Glutamatergic neuron (in vitro differentiated cells): Measurements from ENCODE around the gene NAA10. TPM values are rescaled to one million over a fixed set of nuclear protein-coding genes. Genes with fewer than 3 reads are reported as not detected.

Experiments used
- DNase-seq: peaks from one replicate; pipeline ENCODE4 v3.0.0; 2022
- H3K27ac Mint-ChIP-seq: one replicate; pipeline ENCODE4 v1.8.0; 2020; ENCODE audit warnings: mild to moderate bottlenecking, mixed read lengths, inconsistent platforms; ENCODE audit not compliant: unreplicated experiment
- H3K27me3 Mint-ChIP-seq: one replicate; pipeline ENCODE4 v1.8.0; 2020; ENCODE audit warnings: mild to moderate bottlenecking, moderate library complexity, mixed read lengths, inconsistent platforms; ENCODE audit not compliant: unreplicated experiment
- H3K36me3 Mint-ChIP-seq: one replicate; pipeline ENCODE4 v1.8.0; 2020; ENCODE audit warnings: mild to moderate bottlenecking, mixed read lengths, inconsistent platforms; ENCODE audit not compliant: unreplicated experiment
- H3K4me1 Mint-ChIP-seq: one replicate; pipeline ENCODE4 v1.8.0; 2020; ENCODE audit warnings: mild to moderate bottlenecking, low read depth, mixed read lengths, inconsistent platforms; ENCODE audit not compliant: unreplicated experiment
- H3K4me3 Mint-ChIP-seq: one replicate; pipeline ENCODE4 v1.8.0; 2020; ENCODE audit warnings: mild to moderate bottlenecking, mixed read lengths, inconsistent platforms; ENCODE audit not compliant: unreplicated experiment
- H3K9me3 Mint-ChIP-seq: one replicate; pipeline ENCODE4 v1.8.0; 2020; ENCODE audit warnings: mild to moderate bottlenecking, moderate library complexity, mixed read lengths, inconsistent platforms; ENCODE audit not compliant: unreplicated experiment
- total RNA-seq: library from RNA; stranded (reverse); fragmentation: NEBNext Ultra II Directional; extraction: Animal tissue kit (Norgen Biotek cat#: 25700); gene quantifications from one replicate; pipeline ENCODE4 v1.2.1, GENCODE V29; 2021; ENCODE audit not compliant: unreplicated experiment
- TF ChIP-seq, protein P1 (sequence below): fragments of 200-600 bp; sonication (generic); IDR thresholded peaks from one replicate; pipeline ENCODE4 v1.5.0; 2021; ENCODE audit not compliant: partially characterized antibody, unreplicated experiment

The NAA10 gene
- total RNA-seq, 1 donor from 2014 or later, result 129 TPM

DNA sequence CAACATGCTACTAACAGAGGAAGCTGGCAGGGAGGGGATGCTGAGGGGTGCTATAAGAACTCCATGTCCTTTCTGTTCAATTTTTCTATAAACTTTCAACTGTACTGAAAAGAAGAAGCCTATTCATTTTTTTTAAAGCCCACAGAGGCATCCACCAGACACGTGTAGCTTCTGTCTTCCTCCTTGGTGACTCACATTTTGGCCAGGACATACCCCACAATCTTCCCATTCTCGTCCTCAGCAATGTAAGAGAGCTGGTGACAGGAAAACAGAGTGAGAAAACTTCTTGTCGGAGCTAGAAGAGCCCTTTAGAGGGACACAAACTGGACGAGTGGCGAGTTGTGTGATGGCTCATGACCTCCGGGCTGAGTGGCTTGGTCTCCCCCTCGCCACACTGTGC is 1.1 kb downstream of the NAA10 start:
- peaks cover 1% of the 10 kb centered on the region for H3K9me3 Mint-ChIP-seq
- H3K27ac Mint-ChIP-seq, result peak overlapping the region; percentile 48
- TF ChIP-seq, protein P1, sequence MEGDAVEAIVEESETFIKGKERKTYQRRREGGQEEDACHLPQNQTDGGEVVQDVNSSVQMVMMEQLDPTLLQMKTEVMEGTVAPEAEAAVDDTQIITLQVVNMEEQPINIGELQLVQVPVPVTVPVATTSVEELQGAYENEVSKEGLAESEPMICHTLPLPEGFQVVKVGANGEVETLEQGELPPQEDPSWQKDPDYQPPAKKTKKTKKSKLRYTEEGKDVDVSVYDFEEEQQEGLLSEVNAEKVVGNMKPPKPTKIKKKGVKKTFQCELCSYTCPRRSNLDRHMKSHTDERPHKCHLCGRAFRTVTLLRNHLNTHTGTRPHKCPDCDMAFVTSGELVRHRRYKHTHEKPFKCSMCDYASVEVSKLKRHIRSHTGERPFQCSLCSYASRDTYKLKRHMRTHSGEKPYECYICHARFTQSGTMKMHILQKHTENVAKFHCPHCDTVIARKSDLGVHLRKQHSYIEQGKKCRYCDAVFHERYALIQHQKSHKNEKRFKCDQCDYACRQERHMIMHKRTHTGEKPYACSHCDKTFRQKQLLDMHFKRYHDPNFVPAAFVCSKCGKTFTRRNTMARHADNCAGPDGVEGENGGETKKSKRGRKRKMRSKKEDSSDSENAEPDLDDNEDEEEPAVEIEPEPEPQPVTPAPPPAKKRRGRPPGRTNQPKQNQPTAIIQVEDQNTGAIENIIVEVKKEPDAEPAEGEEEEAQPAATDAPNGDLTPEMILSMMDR, result no peak
- no peaks in the 10 kb centered on the region for H3K36me3 Mint-ChIP-seq
- H3K4me3 Mint-ChIP-seq, result peak overlapping the region; percentile 84
- peaks cover 2% of the 10 kb centered on the region for H3K27me3 Mint-ChIP-seq
- peaks cover 2% of the 10 kb centered on the region for H3K4me1 Mint-ChIP-seq
- DNase-seq, result no peak

DNA sequence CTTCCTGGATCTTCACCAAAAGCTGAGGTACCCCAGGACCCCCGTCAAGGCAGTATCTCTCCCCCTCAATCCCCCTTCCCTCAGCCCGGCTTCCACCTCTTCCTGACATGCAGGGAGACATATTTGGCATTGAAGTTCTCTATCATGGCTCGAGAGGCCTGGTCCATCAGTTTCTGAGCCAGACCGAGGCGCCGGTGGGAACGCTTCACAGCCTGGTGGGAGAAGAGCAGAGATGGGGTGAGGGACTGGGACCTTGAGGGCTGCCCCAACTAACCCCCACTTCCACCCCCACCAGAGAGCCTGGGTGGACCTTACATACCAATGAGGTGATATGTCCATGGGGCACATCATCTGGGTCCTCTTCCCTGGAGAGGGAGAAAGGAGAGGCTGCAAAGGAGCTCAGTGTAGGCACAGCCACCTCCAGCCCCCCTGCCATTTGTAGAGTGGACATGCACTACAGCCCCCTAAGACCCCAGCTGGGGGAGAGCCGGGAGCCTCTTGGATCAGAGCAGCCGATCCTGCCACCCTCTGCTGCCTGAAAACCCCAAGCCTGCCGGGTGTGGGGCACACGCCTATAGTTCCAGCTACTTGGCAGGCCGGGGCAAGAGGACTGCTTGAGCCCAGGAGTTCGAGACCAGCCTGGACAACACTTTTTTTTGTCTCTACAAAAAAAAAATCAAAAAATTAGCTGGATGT is 2.5 kb downstream of the NAA10 start:
- Mint-ChIP-seq H3K27ac (no peak overlapping the region), H3K9me3 (peaks cover 2% of the 10 kb centered on the region), H3K4me3 (no peak overlapping the region), H3K27me3 (peaks cover 3% of the 10 kb centered on the region), H3K4me1 (peaks cover 2% of the 10 kb centered on the region), H3K36me3 (no peaks in the 10 kb centered on the region)
- no peak for DNase-seq
- TF ChIP-seq, protein P1, result no peak

DNA sequence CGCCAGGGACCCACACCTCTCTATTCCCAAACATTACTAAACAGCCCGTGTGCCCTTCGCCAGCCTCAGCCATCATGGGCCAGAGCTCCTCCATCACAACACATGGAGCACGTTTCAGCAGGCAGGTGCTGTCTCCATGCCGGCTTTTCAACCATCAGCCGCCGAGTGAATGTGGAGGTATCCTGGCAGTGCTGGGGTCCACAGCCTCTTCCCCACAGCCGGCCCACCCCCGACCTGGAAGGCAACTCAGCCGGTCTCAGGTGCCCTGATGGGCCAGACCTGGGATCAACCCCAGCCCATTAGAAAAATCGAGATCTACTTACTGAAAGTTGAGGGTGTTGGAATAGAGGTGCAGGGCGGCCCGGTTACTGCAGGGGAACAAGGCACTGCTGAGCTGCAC is 3.1 kb downstream of the NAA10 start:
- Mint-ChIP-seq H3K27me3 (peaks cover 6% of the 10 kb centered on the region), H3K4me3 (no peak overlapping the region), H3K27ac (no peak overlapping the region), H3K36me3 (no peaks in the 10 kb centered on the region), H3K4me1 (peaks cover 2% of the 10 kb centered on the region), H3K9me3 (peaks cover 3% of the 10 kb centered on the region)
- TF ChIP-seq, protein P1, result no peak
- no peak for DNase-seq

DNA sequence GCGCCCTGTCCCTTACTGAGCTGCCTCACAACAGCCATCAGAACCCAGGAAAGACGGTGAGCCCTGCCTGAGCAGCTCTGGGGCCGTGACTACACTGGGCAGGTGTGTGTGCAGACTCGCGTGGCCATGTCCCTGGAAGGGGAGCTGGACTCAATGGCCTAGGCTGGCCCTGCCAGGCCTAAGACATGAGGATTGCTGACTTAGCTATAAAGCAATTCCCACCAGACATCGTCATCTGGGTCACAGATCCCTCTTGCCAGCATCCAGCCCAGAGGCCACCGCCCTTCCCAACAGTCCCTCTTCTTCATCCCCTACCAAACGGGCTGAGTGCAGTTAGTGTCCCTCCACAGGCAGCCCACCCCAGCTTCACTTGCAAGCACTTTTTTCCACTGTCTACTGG is 3.7 kb downstream of the NAA10 start:
- H3K4me1 Mint-ChIP-seq, result peaks cover 2% of the 10 kb centered on the region
- no peak overlapping the region for H3K27ac Mint-ChIP-seq
- H3K36me3 Mint-ChIP-seq, result no peaks in the 10 kb centered on the region
- H3K27me3 Mint-ChIP-seq, result peaks cover 6% of the 10 kb centered on the region
- peaks cover 3% of the 10 kb centered on the region for H3K9me3 Mint-ChIP-seq
- TF ChIP-seq, protein P1, result no peak
- no peak overlapping the region for H3K4me3 Mint-ChIP-seq
- DNase-seq, result no peak
